H1 (cell line): Measurements from ENCODE around the gene ZNF831.

Experiments used
- HDAC2 ChIP-seq, 2 experiments: fragments of 300-600 bp in 1 of 2; sonication (generic) in 1 of 2; IDR thresholded peaks; 2 replicates each; pipeline ENCODE4 v1.6.1; 2011 to 2012; ENCODE audit warnings: low read depth in 2 of 2, low read length in 2 of 2, mild to moderate bottlenecking in 2 of 2, moderate library complexity in 2 of 2, borderline replicate concordance in 1 of 2, inconsistent platforms in 1 of 2
- POLR2A ChIP-seq, 2 experiments: IDR thresholded peaks; 1 replicate in 1 of 2; 2 replicates in 1 of 2; pipeline ENCODE4 v1.6.1; 2011; ENCODE audit warnings: low read depth in 2 of 2, low read length in 2 of 2, mild to moderate bottlenecking in 2 of 2; ENCODE audit errors: control extremely low read depth in 1 of 2

DNA sequence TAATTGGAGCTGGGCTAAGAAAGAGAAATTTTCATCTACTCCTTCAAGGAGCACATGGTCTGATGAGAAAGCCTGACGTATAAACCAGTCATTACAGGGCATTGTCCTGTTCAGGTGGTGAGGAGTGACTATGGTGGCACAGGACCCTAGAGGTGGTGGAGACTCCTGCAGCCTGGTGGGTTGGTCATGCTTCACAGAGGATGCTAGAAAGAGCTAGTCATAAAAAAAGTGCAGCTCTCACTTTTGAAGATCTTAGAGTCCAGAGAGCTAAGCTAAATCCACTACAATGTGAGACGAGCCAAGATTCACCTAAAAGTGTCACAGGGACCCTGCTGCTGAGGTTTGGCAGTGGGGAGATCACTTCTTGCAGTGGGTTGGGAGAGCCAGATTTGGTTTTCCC is 9.8 kb upstream of the ZNF831 start:
- TF ChIP-seq HDAC2 (IDR thresholded peaks at IDR 0.05; ENCODE audit: borderline replicate concordance in 1 of 2, low read depth in 2 of 2, low read length in 2 of 2) (no peak), POLR2A (IDR thresholded peaks at IDR 0.05; ENCODE audit: control extremely low read depth in 1 of 2, low read depth in 2 of 2, low read length in 2 of 2) (no peak)
